ENCODE data around the gene CYLD.

DNA sequence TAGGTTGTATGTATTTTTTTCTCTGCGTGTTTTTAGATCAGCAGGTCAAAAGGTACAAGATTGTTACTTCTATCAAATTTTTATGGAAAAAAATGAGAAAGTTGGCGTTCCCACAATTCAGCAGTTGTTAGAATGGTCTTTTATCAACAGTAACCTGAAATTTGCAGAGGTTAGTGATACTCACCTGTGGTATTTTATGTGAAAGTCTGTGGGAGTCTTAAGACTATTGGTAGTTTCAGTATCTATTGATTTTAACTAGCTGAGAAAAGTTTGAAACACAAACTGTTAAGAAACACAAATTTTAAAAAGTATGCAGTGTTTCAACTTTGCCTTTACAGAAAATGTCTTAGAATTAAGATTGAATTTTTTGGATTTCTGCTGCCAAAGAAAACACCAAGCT is 49.6 kb downstream of the CYLD start:
- TF ChIP-seq, protein P1, sequence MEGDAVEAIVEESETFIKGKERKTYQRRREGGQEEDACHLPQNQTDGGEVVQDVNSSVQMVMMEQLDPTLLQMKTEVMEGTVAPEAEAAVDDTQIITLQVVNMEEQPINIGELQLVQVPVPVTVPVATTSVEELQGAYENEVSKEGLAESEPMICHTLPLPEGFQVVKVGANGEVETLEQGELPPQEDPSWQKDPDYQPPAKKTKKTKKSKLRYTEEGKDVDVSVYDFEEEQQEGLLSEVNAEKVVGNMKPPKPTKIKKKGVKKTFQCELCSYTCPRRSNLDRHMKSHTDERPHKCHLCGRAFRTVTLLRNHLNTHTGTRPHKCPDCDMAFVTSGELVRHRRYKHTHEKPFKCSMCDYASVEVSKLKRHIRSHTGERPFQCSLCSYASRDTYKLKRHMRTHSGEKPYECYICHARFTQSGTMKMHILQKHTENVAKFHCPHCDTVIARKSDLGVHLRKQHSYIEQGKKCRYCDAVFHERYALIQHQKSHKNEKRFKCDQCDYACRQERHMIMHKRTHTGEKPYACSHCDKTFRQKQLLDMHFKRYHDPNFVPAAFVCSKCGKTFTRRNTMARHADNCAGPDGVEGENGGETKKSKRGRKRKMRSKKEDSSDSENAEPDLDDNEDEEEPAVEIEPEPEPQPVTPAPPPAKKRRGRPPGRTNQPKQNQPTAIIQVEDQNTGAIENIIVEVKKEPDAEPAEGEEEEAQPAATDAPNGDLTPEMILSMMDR (conservative IDR thresholded peaks at IDR 0.05; ENCODE audit: low read length), result no peak
- no peak for TF ChIP-seq EZH2phosphoT487 (IDR thresholded peaks at IDR 0.05; ENCODE audit: borderline replicate concordance, low read depth, low read length)
